Neural progenitor cell (in vitro differentiated cells): ENCODE results near the gene TNFSF13B.

Experiments used
- EZH2 ChIP-seq: fragments of 200-600 bp; sonication (generic); IDR thresholded peaks from 2 replicates; pipeline ENCODE4 v1.6.1; 2017; ENCODE audit warnings: antibody characterized with exemption, mild to moderate bottlenecking, moderate library complexity
- TF ChIP-seq, protein P1 (sequence below): fragments of 200-600 bp; sonication (generic); IDR thresholded peaks from 2 replicates; pipeline ENCODE4 v1.5.1; 2017; ENCODE audit warnings: antibody characterized with exemption, mild to moderate bottlenecking

- TF ChIP-seq, protein P1, sequence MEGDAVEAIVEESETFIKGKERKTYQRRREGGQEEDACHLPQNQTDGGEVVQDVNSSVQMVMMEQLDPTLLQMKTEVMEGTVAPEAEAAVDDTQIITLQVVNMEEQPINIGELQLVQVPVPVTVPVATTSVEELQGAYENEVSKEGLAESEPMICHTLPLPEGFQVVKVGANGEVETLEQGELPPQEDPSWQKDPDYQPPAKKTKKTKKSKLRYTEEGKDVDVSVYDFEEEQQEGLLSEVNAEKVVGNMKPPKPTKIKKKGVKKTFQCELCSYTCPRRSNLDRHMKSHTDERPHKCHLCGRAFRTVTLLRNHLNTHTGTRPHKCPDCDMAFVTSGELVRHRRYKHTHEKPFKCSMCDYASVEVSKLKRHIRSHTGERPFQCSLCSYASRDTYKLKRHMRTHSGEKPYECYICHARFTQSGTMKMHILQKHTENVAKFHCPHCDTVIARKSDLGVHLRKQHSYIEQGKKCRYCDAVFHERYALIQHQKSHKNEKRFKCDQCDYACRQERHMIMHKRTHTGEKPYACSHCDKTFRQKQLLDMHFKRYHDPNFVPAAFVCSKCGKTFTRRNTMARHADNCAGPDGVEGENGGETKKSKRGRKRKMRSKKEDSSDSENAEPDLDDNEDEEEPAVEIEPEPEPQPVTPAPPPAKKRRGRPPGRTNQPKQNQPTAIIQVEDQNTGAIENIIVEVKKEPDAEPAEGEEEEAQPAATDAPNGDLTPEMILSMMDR = no peak
- TF ChIP-seq EZH2 = no peak
Observed at GRCh38 chr13:108302279-108302678, 32.8 kb downstream of the TNFSF13B start.
